Smooth muscle cell (in vitro differentiated cells): Measurements from ENCODE around the gene MDFIC2. TPM values are rescaled to one million over a fixed set of nuclear protein-coding genes. Genes with fewer than 3 reads are reported as not detected.
"Not testable (repeated sequence)": the region's sequence is repeated elsewhere in the genome, so short reads cannot be mapped to it uniquely, and the experiment has no call there.

Experiments used
- DNase-seq: peaks from one replicate; lab custom pipeline; 2025; ENCODE audit not compliant: unreplicated experiment; lab: John Stamatoyannopoulos, UW
- H2AFZ ChIP-seq: fragments of 200-600 bp; sonication (generic); 2 replicates; pipeline ENCODE4 v1.6.0; 2016; ENCODE audit warnings: antibody characterized with exemption, low read depth, mild to moderate bottlenecking
- H3F3A ChIP-seq: fragments of 200-600 bp; sonication (generic); 2 replicates; pipeline ENCODE4 v1.6.0; 2017; ENCODE audit warnings: antibody characterized with exemption, low read depth
- H3K27ac ChIP-seq: fragments of 200-600 bp; sonication (generic); 2 replicates; pipeline ENCODE4 v1.5.1; 2016; ENCODE audit warnings: low read depth, mild to moderate bottlenecking
- H3K27me3 ChIP-seq: fragments of 200-600 bp; sonication (generic); 2 replicates; pipeline ENCODE4 v1.6.1; 2016; ENCODE audit warnings: low read depth, mild to moderate bottlenecking
- H3K36me3 ChIP-seq: fragments of 200-600 bp; sonication (generic); 2 replicates; pipeline ENCODE4 v1.5.1; 2016; ENCODE audit warnings: low read depth
- H3K4me1 ChIP-seq: fragments of 200-600 bp; sonication (generic); 2 replicates; pipeline ENCODE4 v1.5.1; 2016; ENCODE audit warnings: low read depth
- H3K4me2 ChIP-seq: fragments of 200-600 bp; sonication (generic); 2 replicates; pipeline ENCODE4 v1.6.0; 2016; ENCODE audit warnings: mild to moderate bottlenecking
- H3K4me3 ChIP-seq: fragments of 200-600 bp; sonication (generic); 2 replicates; pipeline ENCODE4 v1.5.1; 2016; ENCODE audit warnings: mild to moderate bottlenecking
- H3K79me2 ChIP-seq: fragments of 200-600 bp; sonication (generic); 2 replicates; pipeline ENCODE4 v1.6.0; 2016; ENCODE audit warnings: low read depth, mild to moderate bottlenecking
- H3K9ac ChIP-seq: fragments of 200-600 bp; sonication (generic); 2 replicates; pipeline ENCODE4 v1.6.0; 2016; ENCODE audit warnings: low read depth
- H3K9me3 ChIP-seq: fragments of 200-600 bp; sonication (generic); replicated peaks from 2 replicates; pipeline ENCODE4 v1.5.1; 2016; ENCODE audit warnings: low read depth
- H4K20me1 ChIP-seq: fragments of 200-600 bp; sonication (generic); 2 replicates; pipeline ENCODE4 v1.6.0; 2016; ENCODE audit warnings: low read depth
- WGBS: methylation state at CpG from one replicate; pipeline ENCODE4 v1.1.7; 2016; ENCODE audit warnings: low lambda C conversion rate; 5-methylcytosine and 5-hydroxymethylcytosine counted together
- polyA plus RNA-seq: library from polyadenylated mRNA; unstranded; fragments of >200 nt; fragmentation: Nextera tagmentation; extraction: Ambion mirVana; gene quantifications from 2 replicates; pipeline ENCODE4 v1.2.1, GENCODE V29; 2016
- total RNA-seq: library from RNA; depleted of rRNA; stranded (reverse); fragments of >200 nt; gene quantifications from 2 replicates; pipeline ENCODE4 v1.2.3, GENCODE V29; 2014
- TF ChIP-seq, protein P1 (sequence below): fragments of 200-600 bp; sonication (generic); IDR thresholded peaks from 2 replicates; pipeline ENCODE4 v1.5.1; 2017; ENCODE audit warnings: borderline replicate concordance, mild to moderate bottlenecking, antibody characterized with exemption; ENCODE audit not compliant: insufficient read depth, poor library complexity, severe bottlenecking

Gene MDFIC2
- total and polyA plus RNA-seq, 2 experiments from 2014 or later, result not detected

DNA sequence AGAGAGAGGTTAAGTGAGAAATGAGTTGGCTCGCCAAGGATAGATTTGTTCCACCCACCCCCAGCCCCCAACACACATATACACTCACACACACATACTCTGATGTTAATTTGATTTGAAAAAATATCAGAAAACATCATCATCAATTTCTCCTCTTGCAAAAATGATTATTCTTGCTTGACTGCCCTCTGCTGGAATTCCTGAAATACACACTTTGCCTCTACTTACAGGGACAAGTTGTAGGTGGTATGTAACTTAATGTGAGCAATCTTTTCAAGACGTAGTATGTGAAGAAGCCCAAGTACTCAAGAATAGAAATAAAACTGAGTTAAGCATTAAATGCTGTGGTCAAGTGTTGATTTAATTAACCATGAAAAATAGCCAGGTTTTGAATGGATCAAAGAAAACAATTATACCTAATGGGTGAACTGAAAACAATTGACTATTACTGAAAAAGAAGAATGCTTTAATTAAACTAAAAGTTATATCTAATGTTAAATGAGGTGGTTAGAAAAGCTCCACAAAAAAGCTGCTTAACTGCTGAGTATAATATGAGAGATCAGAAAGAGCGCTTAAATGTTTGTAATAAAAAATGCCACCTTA, 46.6 kb upstream of the MDFIC2 start:
- Histone ChIP-seq H2AFZ (no peak overlapping the region), H3K4me3 (no peak overlapping the region), H3K4me1 (no peaks in the 10 kb centered on the region), H3K27ac (no peak overlapping the region), H3K36me3 (no peaks in the 10 kb centered on the region), H3K4me2 (no peak overlapping the region), H3K9me3 (no peaks in the 10 kb centered on the region), H3K27me3 (no peaks in the 10 kb centered on the region), H4K20me1 (no peaks in the 10 kb centered on the region), H3K9ac (no peak overlapping the region), H3F3A (no peaks in the 10 kb centered on the region), H3K79me2 (no peaks in the 10 kb centered on the region)
- 52% methylated on average over 3 of the region's 3 CpGs for WGBS
- TF ChIP-seq, protein P1, sequence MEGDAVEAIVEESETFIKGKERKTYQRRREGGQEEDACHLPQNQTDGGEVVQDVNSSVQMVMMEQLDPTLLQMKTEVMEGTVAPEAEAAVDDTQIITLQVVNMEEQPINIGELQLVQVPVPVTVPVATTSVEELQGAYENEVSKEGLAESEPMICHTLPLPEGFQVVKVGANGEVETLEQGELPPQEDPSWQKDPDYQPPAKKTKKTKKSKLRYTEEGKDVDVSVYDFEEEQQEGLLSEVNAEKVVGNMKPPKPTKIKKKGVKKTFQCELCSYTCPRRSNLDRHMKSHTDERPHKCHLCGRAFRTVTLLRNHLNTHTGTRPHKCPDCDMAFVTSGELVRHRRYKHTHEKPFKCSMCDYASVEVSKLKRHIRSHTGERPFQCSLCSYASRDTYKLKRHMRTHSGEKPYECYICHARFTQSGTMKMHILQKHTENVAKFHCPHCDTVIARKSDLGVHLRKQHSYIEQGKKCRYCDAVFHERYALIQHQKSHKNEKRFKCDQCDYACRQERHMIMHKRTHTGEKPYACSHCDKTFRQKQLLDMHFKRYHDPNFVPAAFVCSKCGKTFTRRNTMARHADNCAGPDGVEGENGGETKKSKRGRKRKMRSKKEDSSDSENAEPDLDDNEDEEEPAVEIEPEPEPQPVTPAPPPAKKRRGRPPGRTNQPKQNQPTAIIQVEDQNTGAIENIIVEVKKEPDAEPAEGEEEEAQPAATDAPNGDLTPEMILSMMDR, result peak; percentile 70
- DNase-seq, result no peak

DNA sequence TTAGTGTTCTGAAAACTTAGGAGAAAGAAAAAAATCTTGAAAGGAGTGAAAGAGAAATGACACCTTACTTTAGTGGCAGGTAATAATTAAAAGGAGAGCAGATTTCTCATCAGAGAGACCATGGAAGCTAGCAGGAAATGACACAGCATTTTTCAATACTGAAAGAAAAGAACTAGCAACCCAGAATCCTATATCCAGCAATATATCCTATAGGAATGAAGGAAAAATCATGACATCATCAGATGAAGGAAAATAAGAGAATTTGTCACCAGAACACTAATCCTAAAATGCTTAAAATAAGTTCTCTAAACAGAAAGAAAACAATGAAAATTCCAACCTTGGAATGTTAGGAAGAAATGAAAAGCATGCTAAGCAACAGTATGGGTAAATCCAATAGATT, 39.8 kb upstream of the MDFIC2 start:
- Histone ChIP-seq H3F3A (no peaks in the 10 kb centered on the region), H3K4me1 (no peaks in the 10 kb centered on the region), H2AFZ (no peak overlapping the region), H3K36me3 (no peaks in the 10 kb centered on the region), H3K27ac (no peak overlapping the region), H3K4me2 (no peak overlapping the region), H3K79me2 (no peaks in the 10 kb centered on the region), H3K27me3 (no peaks in the 10 kb centered on the region), H3K9me3 (peaks cover 3% of the 10 kb centered on the region), H3K9ac (no peak overlapping the region), H4K20me1 (no peaks in the 10 kb centered on the region), H3K4me3 (no peak overlapping the region)
- DNase-seq, result no peak
- TF ChIP-seq, protein P1, result no peak

DNA sequence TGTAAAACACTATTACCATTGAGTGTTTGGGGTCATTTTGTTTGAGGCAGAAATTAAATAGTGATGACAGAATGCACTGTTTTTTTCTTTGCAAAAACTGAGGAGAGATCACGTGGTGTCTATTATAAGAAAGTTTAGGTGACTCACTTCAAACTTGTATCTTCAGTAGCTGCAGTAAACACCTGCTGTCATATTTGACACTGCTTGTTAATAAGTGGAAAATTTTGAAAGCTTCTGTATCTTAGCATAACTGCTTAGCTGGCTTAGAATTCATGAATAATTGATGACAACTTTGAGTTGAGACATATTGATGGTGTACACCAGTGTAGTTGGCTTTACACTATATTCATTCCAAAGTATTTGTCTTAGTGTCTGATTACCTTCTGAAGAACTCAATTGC, 29.7 kb upstream of the MDFIC2 start:
- H3F3A ChIP-seq, result no peaks in the 10 kb centered on the region
- H3K27me3 ChIP-seq, result no peaks in the 10 kb centered on the region
- H3K9me3 ChIP-seq, result no peaks in the 10 kb centered on the region
- H3K27ac ChIP-seq, result no peak overlapping the region
- H3K4me2 ChIP-seq, result no peak overlapping the region
- H4K20me1 ChIP-seq, result no peaks in the 10 kb centered on the region
- H3K36me3 ChIP-seq, result no peaks in the 10 kb centered on the region
- no peaks in the 10 kb centered on the region for H3K4me1 ChIP-seq
- DNase-seq, result no peak
- TF ChIP-seq, protein P1, result no peak
- no peak overlapping the region for H3K9ac ChIP-seq
- H3K4me3 ChIP-seq, result no peak overlapping the region
- 69% methylated on average over 1 of the region's 1 CpG for WGBS
- H3K79me2 ChIP-seq, result no peaks in the 10 kb centered on the region
- H2AFZ ChIP-seq, result no peak overlapping the region

DNA sequence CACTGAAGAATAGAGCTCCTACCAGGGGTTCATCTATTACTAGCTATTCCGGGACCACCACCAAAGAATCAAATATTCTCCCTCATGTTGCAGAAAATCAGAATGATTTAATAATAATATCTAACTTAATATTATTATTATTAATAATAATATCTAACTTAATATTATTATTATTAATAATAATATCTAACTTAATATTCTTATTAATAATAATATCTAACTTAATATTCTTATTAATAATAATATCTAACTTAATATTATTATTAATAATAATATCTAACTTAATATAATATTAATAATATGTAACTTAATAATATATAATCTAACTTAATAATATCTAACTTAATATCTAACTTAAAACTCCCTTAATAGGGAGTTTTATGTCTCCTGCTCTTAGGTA, 24.4 kb upstream of the MDFIC2 start:
- not testable (repeated sequence) for H3K4me1 ChIP-seq, H3F3A ChIP-seq, H3K9ac ChIP-seq, DNase-seq, H2AFZ ChIP-seq, H3K4me3 ChIP-seq, H4K20me1 ChIP-seq, H3K36me3 ChIP-seq, H3K9me3 ChIP-seq, H3K4me2 ChIP-seq, H3K27ac ChIP-seq, H3K79me2 ChIP-seq, H3K27me3 ChIP-seq
- WGBS, result 85% methylated on average over 1 of the region's 1 CpG
